IMR-90 (cell line): ENCODE data around the gene FNIP2. TPM values are rescaled to one million over a fixed set of nuclear protein-coding genes. Genes with fewer than 3 reads are reported as not detected.
"Not testable (repeated sequence)": the region's sequence is repeated elsewhere in the genome, so short reads cannot be mapped to it uniquely, and the experiment has no call there.

Experiments
- ATAC-seq: fragments of 200-7000 bp; cut with Tn5 transposase; 2 replicates; pipeline ENCODE4 v1.9.1; 2020; ENCODE audit warnings: low read depth, mild to moderate bottlenecking, moderate library complexity
- BruUV-seq: library from RNA; stranded (reverse); fragments of 400-500 nt; replicated peaks from 2 replicates; lab custom pipeline; 2021; lab: Mats Ljungman, UMichigan
- CTCF ChIA-PET: fragments of 300-600 bp; formaldehyde crosslinking; extraction: SDS; loops from one replicate; lab custom pipeline; 2021; ENCODE audit warnings: antibody characterized with exemption; lab: Yijun Ruan, JAX
- POLR2A ChIA-PET: fragments of 300-600 bp; sonication (Branson Sonifier 250); formaldehyde crosslinking; loops from one replicate; lab custom pipeline; 2022; ENCODE audit warnings: antibody characterized with exemption; ENCODE audit not compliant: unreplicated experiment; lab: Charles Lee
- DNase-seq: peaks from one replicate; pipeline ENCODE4 v3.0.0; 2013
- H2AFZ ChIP-seq: replicated peaks from 2 replicates; pipeline ENCODE3; 2013; ENCODE audit warnings: low read length, mild to moderate bottlenecking; ENCODE audit not compliant: poor library complexity
- H2AK5ac ChIP-seq: 2 replicates; pipeline ENCODE4 v1.6.1; 2013; ENCODE audit warnings: low read depth, low read length, inconsistent platforms
- H2AK9ac ChIP-seq: replicated peaks from 2 replicates; pipeline ENCODE3; 2013; ENCODE audit warnings: mild to moderate bottlenecking, low read depth, low read length, moderate library complexity; ENCODE audit not compliant: poor library complexity
- H2BK120ac ChIP-seq: 2 replicates; pipeline ENCODE4 v1.6.1; 2013; ENCODE audit warnings: low read depth, low read length, inconsistent platforms
- H2BK15ac ChIP-seq: 3 replicates; pipeline ENCODE4 v1.6.1; 2013; ENCODE audit warnings: low read depth, low read length, inconsistent platforms
- H2BK20ac ChIP-seq: 2 replicates; pipeline ENCODE4 v1.6.1; 2013; ENCODE audit warnings: low read depth, mild to moderate bottlenecking, inconsistent platforms, low read length, moderate library complexity
- H2BK5ac ChIP-seq: 2 replicates; pipeline ENCODE4 v1.6.1; 2013; ENCODE audit warnings: mild to moderate bottlenecking, low read depth, low read length, inconsistent platforms; ENCODE audit not compliant: poor library complexity, severe bottlenecking
- H3K14ac ChIP-seq: replicated peaks from 2 replicates; pipeline ENCODE4 v1.6.1; 2013; ENCODE audit warnings: low read depth, low read length, inconsistent platforms
- H3K18ac ChIP-seq: 2 replicates; pipeline ENCODE4 v1.6.1; 2013; ENCODE audit warnings: low read depth, low read length, control low read depth
- H3K23ac ChIP-seq: 2 replicates; pipeline ENCODE4 v1.6.1; 2013; ENCODE audit warnings: low read depth, low read length, inconsistent platforms
- H3K27ac ChIP-seq: 2 replicates; pipeline ENCODE4 v1.5.1; 2013; ENCODE audit warnings: mild to moderate bottlenecking, control low read depth, low read length; ENCODE audit not compliant: insufficient read depth
- H3K27me3 ChIP-seq: 2 replicates; pipeline ENCODE4 v1.6.1; 2013; ENCODE audit warnings: low read length; ENCODE audit not compliant: control insufficient read depth, insufficient read depth
- H3K36me3 ChIP-seq: 2 replicates; pipeline ENCODE4 v1.6.1; 2013; ENCODE audit warnings: low read length, mixed read lengths; ENCODE audit not compliant: control insufficient read depth, insufficient read depth
- H3K4ac ChIP-seq: 2 replicates; pipeline ENCODE4 v1.6.1; 2013; ENCODE audit warnings: low read depth, low read length, inconsistent platforms
- H3K4me1 ChIP-seq: 2 replicates; pipeline ENCODE4 v1.6.1; 2013; ENCODE audit warnings: low read length, mixed read lengths; ENCODE audit not compliant: control insufficient read depth, insufficient read depth
- H3K4me2 ChIP-seq: 2 replicates; pipeline ENCODE4 v1.6.1; 2013; ENCODE audit warnings: low read depth, mild to moderate bottlenecking, control low read depth, low read length, moderate library complexity
- H3K4me3 ChIP-seq: 2 replicates; pipeline ENCODE4 v1.5.1; 2013; ENCODE audit warnings: low read depth, mild to moderate bottlenecking, control low read depth, low read length, moderate library complexity; ENCODE audit not compliant: insufficient read depth
- H3K56ac ChIP-seq: 2 replicates; pipeline ENCODE4 v1.6.1; 2013; ENCODE audit warnings: low read length, inconsistent platforms; ENCODE audit not compliant: insufficient read depth; ENCODE audit errors: extremely low read depth
- H3K79me1 ChIP-seq, 2 experiments: 2 replicates each; pipeline ENCODE4 v1.6.1; 2013; ENCODE audit warnings: low read length in 2 of 2, inconsistent platforms in 1 of 2, low read depth in 1 of 2
- H3K9ac ChIP-seq: 2 replicates; pipeline ENCODE4 v1.6.1; 2013; ENCODE audit warnings: low read depth, low read length, control low read depth
- H3K9me1 ChIP-seq: 2 replicates; pipeline ENCODE4 v1.6.1; 2013; ENCODE audit warnings: low read length, inconsistent platforms; ENCODE audit not compliant: insufficient read depth
- H3K9me3 ChIP-seq: 2 replicates; pipeline ENCODE4 v1.6.1; 2013; ENCODE audit warnings: low read length; ENCODE audit not compliant: control insufficient read depth, insufficient read depth
- H4K20me1 ChIP-seq: 2 replicates; pipeline ENCODE4 v1.6.1; 2013; ENCODE audit warnings: low read length, inconsistent platforms; ENCODE audit not compliant: insufficient read depth
- H4K5ac ChIP-seq: 2 replicates; pipeline ENCODE4 v1.6.1; 2013; ENCODE audit warnings: mild to moderate bottlenecking, low read depth, low read length, control low read depth
- H4K8ac ChIP-seq, 2 experiments: 2 replicates each; pipeline ENCODE4 v1.6.1; 2013; ENCODE audit warnings: low read depth in 2 of 2, low read length in 2 of 2, control low read depth in 1 of 2, inconsistent platforms in 1 of 2
- H4K91ac ChIP-seq: 2 replicates; pipeline ENCODE4 v1.6.1; 2013; ENCODE audit warnings: low read depth, low read length, inconsistent platforms; ENCODE audit not compliant: insufficient read depth
- WGBS, 2 experiments: methylation state at CpG; one replicate each; pipeline versions ENCODE4 v1.1.5 to v1.1.7; 2013; ENCODE audit warnings: missing lambda C conversion rate in 2 of 2; ENCODE audit not compliant: insufficient read length in 1 of 2; ENCODE audit errors: extremely low coverage in 2 of 2; 5-methylcytosine and 5-hydroxymethylcytosine counted together
- dilution Hi-C: fragments of 300-500 bp; cut with HindIII; formaldehyde crosslinking; loops from one replicate; pipeline ENCODE4 v1.14.3; 2018; ENCODE audit warnings: low sequenced_read_pairs; ENCODE audit not compliant: unreplicated experiment
- in situ Hi-C: fragments of 300-500 bp; cut with MboI; formaldehyde crosslinking; loops from 3 replicates; pipeline ENCODE4 v1.14.3; 2019; ENCODE audit warnings: low sequenced_read_pairs, inconsistent platforms, mixed read lengths
- intact Hi-C: fragments of 100-400 bp; cut with micrococcal nuclease; formaldehyde crosslinking; loops from 2 replicates; pipeline ENCODE4 v1.10.0; 2022
- microRNA-seq, 2 experiments: library from miRNA; stranded (forward) in 1 of 2; unstranded in 1 of 2; fragments of 10-50 nt in 1 of 2; fragments of <30 nt in 1 of 2; gene quantifications in 1 of 2; microRNA quantifications in 1 of 2; one replicate each; pipeline versions ENCODE3 to v1.1.0; 2013 to 2020; ENCODE audit not compliant: insufficient read depth in 1 of 2, insufficient read length in 1 of 2, unreplicated experiment in 1 of 2
- polyA plus RNA-seq, 3 experiments: library from polyadenylated mRNA; depleted of rRNA; stranded (reverse); fragments of >200 nt; gene quantifications; 2 replicates each; pipeline ENCODE4 v1.2.3, GENCODE V29; 2012; ENCODE audit warnings: low replicate concordance in 1 of 3
- small RNA-seq, 5 experiments: library from RNA; depleted of rRNA; stranded (forward); fragments of <200 nt; gene quantifications; one replicate each; pipeline ENCODE3, GENCODE V24; 2012
- total RNA-seq: library from RNA; depleted of rRNA; stranded (reverse); fragments of >200 nt; gene quantifications from 2 replicates; pipeline ENCODE4 v1.2.3, GENCODE V29; 2012; rRNA removed

FNIP2 gene
- total and polyA plus RNA-seq, 2 of the 4 experiments (the other 2 are of a cell fraction): 4.7 to 24.6 TPM

GRCh38 chr4:158956918-158957317, 188.1 kb downstream of the FNIP2 start:
- dilution Hi-C loops, H3K14ac ChIP-seq, H3K79me1 ChIP-seq, H3K9me3 ChIP-seq, H2BK15ac ChIP-seq, H4K8ac ChIP-seq, H3K9ac ChIP-seq, H3K23ac ChIP-seq, H3K18ac ChIP-seq, H3K56ac ChIP-seq, H3K27me3 ChIP-seq, H3K4me2 ChIP-seq, H2AK9ac ChIP-seq, POLR2A ChIA-PET, H2BK120ac ChIP-seq, H3K4ac ChIP-seq, DNase-seq, H3K4me3 ChIP-seq, ATAC-seq, H3K27ac ChIP-seq, H3K36me3 ChIP-seq, H2AK5ac ChIP-seq, H4K5ac ChIP-seq, intact Hi-C loops, in situ Hi-C loops, H3K4me1 ChIP-seq, H2BK20ac ChIP-seq, H2AFZ ChIP-seq, BruUV-seq, H4K91ac ChIP-seq, H2BK5ac ChIP-seq, H4K20me1 ChIP-seq, H3K9me1 ChIP-seq, CTCF ChIA-PET: not testable (repeated sequence)
- WGBS, 2 experiments: no CpG with 5 or more reads among the region's 3 CpGs

Small RNA genes within 50 kb of the gene (microRNA-seq; reads per million reads assigned to microRNA genes)
- not detected for gene RF00157 (ENCODE audit: insufficient read depth, insufficient read length)
- gene RNU6-128P (ENCODE audit: insufficient read depth, insufficient read length): not detected

Small RNA genes within 50 kb of the gene (small RNA-seq; reads per million reads assigned to genes)
- 0 reads per million in 5 experiments for gene RF00157
- 0 to 22.3 (median 0.15) reads per million in 5 experiments for gene RNU6-128P

Other genes starting within 250 kb of the FNIP2 start
- not detected in 2 replicates for gene RXFP1, start 247.1 kb upstream of the FNIP2 start, total RNA-seq
- not detected in 2 replicates for gene RXFP1, start 247.1 kb upstream of the FNIP2 start, polyA plus RNA-seq (2012; rRNA removed)
- 10.0 and 14.2 TPM in 2 replicates for gene C4orf46, start 97.1 kb upstream of the FNIP2 start, total RNA-seq
- gene C4orf46, start 97.1 kb upstream of the FNIP2 start, polyA plus RNA-seq (2012; rRNA removed): 6.7 and 8.1 TPM in 2 replicates
- 14.0 and 18.3 TPM in 2 replicates for gene ETFDH, start 96.7 kb upstream of the FNIP2 start, total RNA-seq
- gene ETFDH, start 96.7 kb upstream of the FNIP2 start, polyA plus RNA-seq (2012; rRNA removed): 15.4 and 19.1 TPM in 2 replicates
- gene PPID, start 45.6 kb upstream of the FNIP2 start, total RNA-seq: 11.8 and 22.8 TPM in 2 replicates
- gene PPID, start 45.6 kb upstream of the FNIP2 start, polyA plus RNA-seq (2012; rRNA removed): 17.1 and 21.1 TPM in 2 replicates